ENCODE measurements around the gene TBL2.

GRCh38 chr7:73539709-73540108, 38.7 kb downstream of the TBL2 start:
- TF ChIP-seq CTCF (IDR thresholded peaks at IDR 0.05 in 4 of 5, conservative IDR thresholded peaks at IDR 0.05 in 1 of 5) (no peak), POLR2A (IDR thresholded peaks at IDR 0.05) (no peak)
